Kidney (tissue), 14 donors: ENCODE data around the gene UNC13A. TPM values are rescaled to one million over a fixed set of nuclear protein-coding genes. Genes with fewer than 3 reads are reported as not detected.
A peak's percentile ranks its signal among the peaks of the same experiment; 100 is the strongest.

Experiments
- DNase-seq, 5 donors: peaks; one replicate each; pipeline ENCODE4 v3.0.0-alpha.2; 2013 to 2020
- FAIRE-seq: peaks from 2 replicates; lab custom pipeline; 2012; peaks lifted over from hg19 to GRCh38; lab: Jason Lieb, UNC
- H3K27ac ChIP-seq, 2 donors: one replicate each; pipeline ENCODE4 v1.7.0; 2013; ENCODE audit warnings: low read depth in 2 of 2, low read length in 2 of 2, inconsistent platforms in 1 of 2
- H3K27me3 ChIP-seq: one replicate; pipeline ENCODE4 v1.7.1; 2013; ENCODE audit warnings: low read length, inconsistent platforms; ENCODE audit not compliant: control insufficient read depth, insufficient read depth
- H3K36me3 ChIP-seq, 3 donors: one replicate each; pipeline versions ENCODE4 v1.7.0 to v1.7.1; 2013; ENCODE audit warnings: low read length in 3 of 3, control low read depth in 1 of 3, inconsistent platforms in 1 of 3; ENCODE audit not compliant: insufficient read depth in 3 of 3, control insufficient read depth in 2 of 3
- H3K4me1 ChIP-seq, 3 donors: one replicate each; pipeline versions ENCODE4 v1.7.0 to v1.7.1; 2013; ENCODE audit warnings: low read length in 3 of 3, inconsistent platforms in 1 of 3, low read depth in 1 of 3; ENCODE audit not compliant: control insufficient read depth in 2 of 3, insufficient read depth in 2 of 3
- H3K4me3 ChIP-seq, 3 donors: one replicate each; pipeline versions ENCODE4 v1.7.0 to v1.8.1; 2013; ENCODE audit warnings: low read length in 3 of 3, control low read depth in 1 of 3, inconsistent platforms in 1 of 3
- H3K9ac ChIP-seq, 3 donors: one replicate each; pipeline versions ENCODE4 v1.7.0 to v1.7.1; 2013; ENCODE audit warnings: low read length in 3 of 3, control low read depth in 1 of 3, inconsistent platforms in 1 of 3
- H3K9me3 ChIP-seq, 3 donors: one replicate each; pipeline versions ENCODE4 v1.7.0 to v1.7.1; 2013; ENCODE audit warnings: low read length in 3 of 3, control low read depth in 1 of 3, inconsistent platforms in 1 of 3; ENCODE audit not compliant: control insufficient read depth in 2 of 3, insufficient read depth in 1 of 3
- intact Hi-C: fragments of 100-400 bp; cut with DNase I; formaldehyde crosslinking; loops from one replicate; pipeline ENCODE4 v1.11.1; 2022
- polyA plus RNA-seq: library from polyadenylated mRNA; stranded (reverse); fragments of 350-450 nt; fragmentation: Illumina TruSeq; extraction: RNeasy Lipid Tissue Mini Kit (QIAGEN cat#74804); gene quantifications from one replicate; pipeline ENCODE4 v1.2.3, GENCODE V29; 2014; ENCODE audit warnings: low read depth, low replicate concordance; ENCODE audit not compliant: insufficient read depth
- total RNA-seq: library from RNA; stranded (reverse); fragmentation: NEBNext Ultra II Directional; extraction: Animal tissue kit (Norgen Biotek cat#: 25700); gene quantifications from one replicate; pipeline ENCODE4 v1.2.1, GENCODE V29; 2021
- TF ChIP-seq, protein P1 (sequence below): IDR thresholded peaks from 3 replicates; pipeline ENCODE4 v1.5.1; 2012; ENCODE audit warnings: mild to moderate bottlenecking, moderate library complexity, borderline replicate concordance; ENCODE audit not compliant: insufficient read depth; ENCODE audit errors: extremely low read depth
- donor health status: control.
- donor health status: control.
- donor health status: control.
- donor health status: control.
- donor health status: control.
- donor health status: DM: yes; HTN: yes; CAD: no.
- donor health status: Normal renal cell carcinoma (clear cell type).

Gene UNC13A
- total and polyA plus RNA-seq, 2 donors from 2014 or later, result 0.06 to 2.2 TPM

- Histone ChIP-seq H3K9ac (no peak overlapping the region), H3K36me3 (no peaks in the 10 kb centered on the region), H3K27me3 (peaks cover 10% of the 10 kb centered on the region), H3K4me3 (no peak overlapping the region), H3K4me1 (no peaks in the 10 kb centered on the region), H3K9me3 (no peaks in the 10 kb centered on the region), H3K27ac (no peak overlapping the region)
- intact Hi-C loops, result no loop called here
- TF ChIP-seq, protein P1, sequence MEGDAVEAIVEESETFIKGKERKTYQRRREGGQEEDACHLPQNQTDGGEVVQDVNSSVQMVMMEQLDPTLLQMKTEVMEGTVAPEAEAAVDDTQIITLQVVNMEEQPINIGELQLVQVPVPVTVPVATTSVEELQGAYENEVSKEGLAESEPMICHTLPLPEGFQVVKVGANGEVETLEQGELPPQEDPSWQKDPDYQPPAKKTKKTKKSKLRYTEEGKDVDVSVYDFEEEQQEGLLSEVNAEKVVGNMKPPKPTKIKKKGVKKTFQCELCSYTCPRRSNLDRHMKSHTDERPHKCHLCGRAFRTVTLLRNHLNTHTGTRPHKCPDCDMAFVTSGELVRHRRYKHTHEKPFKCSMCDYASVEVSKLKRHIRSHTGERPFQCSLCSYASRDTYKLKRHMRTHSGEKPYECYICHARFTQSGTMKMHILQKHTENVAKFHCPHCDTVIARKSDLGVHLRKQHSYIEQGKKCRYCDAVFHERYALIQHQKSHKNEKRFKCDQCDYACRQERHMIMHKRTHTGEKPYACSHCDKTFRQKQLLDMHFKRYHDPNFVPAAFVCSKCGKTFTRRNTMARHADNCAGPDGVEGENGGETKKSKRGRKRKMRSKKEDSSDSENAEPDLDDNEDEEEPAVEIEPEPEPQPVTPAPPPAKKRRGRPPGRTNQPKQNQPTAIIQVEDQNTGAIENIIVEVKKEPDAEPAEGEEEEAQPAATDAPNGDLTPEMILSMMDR, result no peak
- no peak for FAIRE-seq
- peak in 4 of 5 donors; percentile 6 to 81 (median 44) for DNase-seq
These were observed 1.5 kb downstream of the UNC13A start for GRCh38 chr19:17686592-17687024.

- peaks cover 13% of the 10 kb centered on the region for H3K27me3 ChIP-seq
These were observed 2.1 kb downstream of the UNC13A start for GRCh38 chr19:17686023-17686521.

DNA sequence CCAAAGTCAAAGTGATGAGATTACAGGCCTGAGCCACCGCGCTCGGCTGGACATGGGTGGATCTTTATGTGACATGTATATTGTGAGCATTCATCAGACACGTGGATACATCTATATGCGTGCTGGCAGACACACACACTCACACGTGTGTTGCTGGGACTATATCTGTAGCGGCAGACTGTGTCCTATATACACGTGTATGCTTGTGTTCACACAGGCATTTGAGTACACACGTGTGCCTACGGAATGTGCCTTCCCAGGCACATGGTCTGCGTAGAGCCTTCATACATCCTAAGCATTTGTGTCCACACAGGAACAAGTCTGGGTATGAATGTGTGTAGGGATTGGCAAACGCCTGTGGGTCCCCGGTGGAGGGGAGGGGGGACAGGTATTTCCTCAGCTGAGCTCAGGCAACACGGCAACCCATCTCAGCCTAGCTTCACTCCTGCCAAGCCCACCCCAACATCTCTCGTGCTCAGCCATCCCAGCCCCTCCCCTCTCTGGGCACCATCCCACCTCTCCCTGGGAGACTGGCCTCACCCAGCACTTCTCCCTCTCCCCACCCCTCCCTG is 2.6 kb downstream of the UNC13A start:
- FAIRE-seq (no peak), DNase-seq (no peak)
- Histone ChIP-seq H3K27ac (no peak overlapping the region), H3K36me3 (no peaks in the 10 kb centered on the region), H3K4me1 (no peaks in the 10 kb centered on the region), H3K9me3 (no peaks in the 10 kb centered on the region), H3K27me3 (peaks cover 14% of the 10 kb centered on the region), H3K4me3 (no peak overlapping the region), H3K9ac (no peak overlapping the region)
- TF ChIP-seq, protein P1, result no peak
- intact Hi-C loops, result no loop called here

More at GRCh38 chr19:17686023-17686521, 2.1 kb downstream of the UNC13A start:
- DNase-seq, result peak in 1 of 5 donors; percentile 40
- Histone ChIP-seq H3K4me1 (no peaks in the 10 kb centered on the region), H3K4me3 (no peak overlapping the region), H3K36me3 (no peaks in the 10 kb centered on the region), H3K27ac (no peak overlapping the region), H3K9ac (no peak overlapping the region), H3K9me3 (no peaks in the 10 kb centered on the region)
- FAIRE-seq, result no peak
- intact Hi-C loops, result no loop called here
- TF ChIP-seq, protein P1, result no peak
